HepG2 (cell line): ENCODE measurements around the gene SOX9.

ENCODE experiments used
- BCL3 ChIP-seq: sonication (generic); formaldehyde crosslinking; IDR thresholded peaks from 2 replicates; pipeline ENCODE4 v1.5.1; 2020; ENCODE audit warnings: mild to moderate bottlenecking, missing genetic modification reagents, moderate library complexity
- CTCF ChIP-seq: sonication (generic); formaldehyde crosslinking; IDR thresholded peaks from 2 replicates; pipeline ENCODE4 v1.5.0; 2020; ENCODE audit warnings: mild to moderate bottlenecking, missing genetic modification reagents, moderate library complexity
- ESRRA ChIP-seq: sonication (generic); formaldehyde crosslinking; IDR thresholded peaks from 2 replicates; pipeline ENCODE4 v1.5.1; 2020; ENCODE audit warnings: mild to moderate bottlenecking, low read depth, missing genetic modification reagents
- GABPA ChIP-seq, 2 experiments: IDR thresholded peaks; 2 replicates each; pipeline ENCODE4 v1.6.1; 2011 to 2016; ENCODE audit warnings: low read depth in 2 of 2, low read length in 1 of 2, missing biosample characterization in 1 of 2, missing genetic modification characterization in 1 of 2
- GLI4 ChIP-seq: sonication (generic); formaldehyde crosslinking; IDR thresholded peaks from 2 replicates; pipeline ENCODE4 v1.5.1; 2020; ENCODE audit warnings: missing genetic modification reagents, mild to moderate bottlenecking, moderate library complexity, borderline replicate concordance
- KDM1A ChIP-seq: IDR thresholded peaks from 2 replicates; pipeline ENCODE4 v1.6.1; 2016; ENCODE audit warnings: missing compliant biosample characterization
- NCOA1 ChIP-seq: sonication (generic); formaldehyde crosslinking; IDR thresholded peaks from 2 replicates; pipeline ENCODE4 v1.9.0; 2021; ENCODE audit warnings: missing genetic modification reagents
- RAD21 ChIP-seq: fragments of 450-650 bp; formaldehyde crosslinking; IDR thresholded peaks from 2 replicates; pipeline ENCODE4 v1.5.0; 2020; ENCODE audit warnings: mild to moderate bottlenecking
- REST ChIP-seq, 2 experiments: IDR thresholded peaks; 2 replicates each; pipeline ENCODE4 v1.6.1; 2011 to 2012; ENCODE audit warnings: low read length in 2 of 2, borderline replicate concordance in 1 of 2, low read depth in 1 of 2, mild to moderate bottlenecking in 1 of 2, moderate library complexity in 1 of 2
- TCF7 ChIP-seq: sonication (generic); IDR thresholded peaks from 2 replicates; pipeline ENCODE4 v1.6.1; 2016; ENCODE audit warnings: antibody characterized with exemption, low read depth
- ZNF180 ChIP-seq: sonication (generic); formaldehyde crosslinking; IDR thresholded peaks from 2 replicates; pipeline ENCODE4 v1.4.0; 2020; ENCODE audit warnings: low read depth, missing genetic modification reagents, borderline replicate concordance
- ZNF33A ChIP-seq: sonication (generic); formaldehyde crosslinking; IDR thresholded peaks from 2 replicates; pipeline ENCODE4 v1.5.1; 2020; ENCODE audit warnings: missing genetic modification reagents, mild to moderate bottlenecking, moderate library complexity, borderline replicate concordance
- ZNF883 ChIP-seq: sonication (generic); formaldehyde crosslinking; IDR thresholded peaks from 2 replicates; pipeline ENCODE4 v1.5.1; 2020; ENCODE audit warnings: mild to moderate bottlenecking, missing genetic modification reagents; ENCODE audit errors: not compliant biosample characterization
- TF ChIP-seq, protein P1 (sequence below): sonication (generic); formaldehyde crosslinking; IDR thresholded peaks from 2 replicates; pipeline ENCODE4 v1.9.0; 2021; ENCODE audit warnings: mild to moderate bottlenecking, missing genetic modification reagents

- TF ChIP-seq GABPA (IDR thresholded peaks at IDR 0.05; ENCODE audit: low read depth, low read length) (no peak), GABPA (CRISPR knock-in tag; IDR thresholded peaks at IDR 0.05; ENCODE audit: low read depth) (no peak), ZNF180 (no peak), TCF7 (no peak), ZNF33A (no peak), ESRRA (CRISPR knock-in tag) (no peak), ZNF883 (CRISPR knock-in tag) (no peak), GLI4 (no peak), KDM1A (no peak), NCOA1 (CRISPR knock-in tag) (no peak), BCL3 (no peak), RAD21 (CRISPR knock-in tag) (no peak), REST (IDR thresholded peaks at IDR 0.05; ENCODE audit: borderline replicate concordance in 1 of 2, low read depth in 1 of 2, low read length in 2 of 2) (no peak), CTCF (CRISPR knock-in tag) (no peak)
- TF ChIP-seq, protein P1, sequence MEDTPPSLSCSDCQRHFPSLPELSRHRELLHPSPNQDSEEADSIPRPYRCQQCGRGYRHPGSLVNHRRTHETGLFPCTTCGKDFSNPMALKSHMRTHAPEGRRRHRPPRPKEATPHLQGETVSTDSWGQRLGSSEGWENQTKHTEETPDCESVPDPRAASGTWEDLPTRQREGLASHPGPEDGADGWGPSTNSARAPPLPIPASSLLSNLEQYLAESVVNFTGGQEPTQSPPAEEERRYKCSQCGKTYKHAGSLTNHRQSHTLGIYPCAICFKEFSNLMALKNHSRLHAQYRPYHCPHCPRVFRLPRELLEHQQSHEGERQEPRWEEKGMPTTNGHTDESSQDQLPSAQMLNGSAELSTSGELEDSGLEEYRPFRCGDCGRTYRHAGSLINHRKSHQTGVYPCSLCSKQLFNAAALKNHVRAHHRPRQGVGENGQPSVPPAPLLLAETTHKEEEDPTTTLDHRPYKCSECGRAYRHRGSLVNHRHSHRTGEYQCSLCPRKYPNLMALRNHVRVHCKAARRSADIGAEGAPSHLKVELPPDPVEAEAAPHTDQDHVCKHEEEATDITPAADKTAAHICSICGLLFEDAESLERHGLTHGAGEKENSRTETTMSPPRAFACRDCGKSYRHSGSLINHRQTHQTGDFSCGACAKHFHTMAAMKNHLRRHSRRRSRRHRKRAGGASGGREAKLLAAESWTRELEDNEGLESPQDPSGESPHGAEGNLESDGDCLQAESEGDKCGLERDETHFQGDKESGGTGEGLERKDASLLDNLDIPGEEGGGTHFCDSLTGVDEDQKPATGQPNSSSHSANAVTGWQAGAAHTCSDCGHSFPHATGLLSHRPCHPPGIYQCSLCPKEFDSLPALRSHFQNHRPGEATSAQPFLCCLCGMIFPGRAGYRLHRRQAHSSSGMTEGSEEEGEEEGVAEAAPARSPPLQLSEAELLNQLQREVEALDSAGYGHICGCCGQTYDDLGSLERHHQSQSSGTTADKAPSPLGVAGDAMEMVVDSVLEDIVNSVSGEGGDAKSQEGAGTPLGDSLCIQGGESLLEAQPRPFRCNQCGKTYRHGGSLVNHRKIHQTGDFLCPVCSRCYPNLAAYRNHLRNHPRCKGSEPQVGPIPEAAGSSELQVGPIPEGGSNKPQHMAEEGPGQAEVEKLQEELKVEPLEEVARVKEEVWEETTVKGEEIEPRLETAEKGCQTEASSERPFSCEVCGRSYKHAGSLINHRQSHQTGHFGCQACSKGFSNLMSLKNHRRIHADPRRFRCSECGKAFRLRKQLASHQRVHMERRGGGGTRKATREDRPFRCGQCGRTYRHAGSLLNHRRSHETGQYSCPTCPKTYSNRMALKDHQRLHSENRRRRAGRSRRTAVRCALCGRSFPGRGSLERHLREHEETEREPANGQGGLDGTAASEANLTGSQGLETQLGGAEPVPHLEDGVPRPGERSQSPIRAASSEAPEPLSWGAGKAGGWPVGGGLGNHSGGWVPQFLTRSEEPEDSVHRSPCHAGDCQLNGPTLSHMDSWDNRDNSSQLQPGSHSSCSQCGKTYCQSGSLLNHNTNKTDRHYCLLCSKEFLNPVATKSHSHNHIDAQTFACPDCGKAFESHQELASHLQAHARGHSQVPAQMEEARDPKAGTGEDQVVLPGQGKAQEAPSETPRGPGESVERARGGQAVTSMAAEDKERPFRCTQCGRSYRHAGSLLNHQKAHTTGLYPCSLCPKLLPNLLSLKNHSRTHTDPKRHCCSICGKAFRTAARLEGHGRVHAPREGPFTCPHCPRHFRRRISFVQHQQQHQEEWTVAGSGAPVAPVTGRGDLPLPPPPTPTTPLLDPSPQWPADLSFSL (CRISPR knock-in tag) = no peak
Measured at GRCh38 chr17:72163474-72163873, 42.7 kb downstream of the SOX9 start.
